AG08396 (cell line): ENCODE data around the gene USP25.
A peak's percentile ranks its signal among the peaks of the same experiment; 100 is the strongest.
"Not testable (repeated sequence)": the region's sequence is repeated elsewhere in the genome, so short reads cannot be mapped to it uniquely, and the experiment has no call there.

ENCODE experiments used
- DNase-seq: peaks from one replicate; pipeline ENCODE4 v3.0.0; 2012; ENCODE audit warnings: low spot score, mixed read lengths

The USP25 gene

GRCh38 chr21:15731243-15731613, 1.4 kb downstream of the USP25 start:
- peak; percentile 28 for DNase-seq

GRCh38 chr21:15732290-15732995, 2.7 kb downstream of the USP25 start:
- DNase-seq = no peak

GRCh38 chr21:15732996-15733329, 3.2 kb downstream of the USP25 start:
- no peak for DNase-seq

DNA sequence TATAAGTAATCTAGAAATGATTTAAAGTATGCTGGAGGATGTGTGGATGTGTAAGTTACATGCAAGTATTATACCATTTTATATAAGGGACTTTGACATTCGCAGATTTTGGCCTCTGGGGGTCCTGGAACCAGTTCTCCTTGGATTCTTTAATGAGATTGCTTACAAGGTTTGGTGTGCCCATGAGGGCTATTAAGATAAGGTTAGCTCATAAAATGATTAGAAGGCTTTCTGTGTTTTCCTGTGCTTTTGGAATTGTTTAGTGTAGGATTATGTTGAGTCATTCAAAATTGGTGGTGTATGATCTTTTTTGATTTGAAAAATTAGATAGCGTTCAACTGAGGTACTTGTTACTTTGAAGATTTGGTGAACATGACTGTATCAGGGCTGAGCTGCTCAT, 5.6 kb downstream of the USP25 start:
- DNase-seq = no peak

DNA sequence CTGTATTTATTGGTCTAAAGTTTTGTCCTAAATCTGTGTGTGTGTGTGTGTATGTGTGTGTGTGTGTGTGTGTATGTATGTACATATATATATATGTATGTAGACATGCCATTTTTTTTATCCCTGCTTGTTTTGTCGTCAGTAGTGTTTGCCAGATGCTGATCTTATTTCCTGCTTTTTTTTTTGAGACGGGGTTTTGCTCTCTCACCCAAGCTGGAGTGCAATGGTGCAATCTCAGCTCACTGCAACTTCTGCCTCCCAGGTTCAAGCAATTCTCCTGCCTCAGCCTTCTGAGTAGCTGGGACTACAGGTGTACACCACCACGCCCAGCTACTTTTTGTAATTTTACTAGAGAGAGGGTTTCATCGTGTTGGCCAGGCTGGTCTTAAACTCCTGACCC, 6.1 kb downstream of the USP25 start:
- DNase-seq = not testable (repeated sequence)

DNA sequence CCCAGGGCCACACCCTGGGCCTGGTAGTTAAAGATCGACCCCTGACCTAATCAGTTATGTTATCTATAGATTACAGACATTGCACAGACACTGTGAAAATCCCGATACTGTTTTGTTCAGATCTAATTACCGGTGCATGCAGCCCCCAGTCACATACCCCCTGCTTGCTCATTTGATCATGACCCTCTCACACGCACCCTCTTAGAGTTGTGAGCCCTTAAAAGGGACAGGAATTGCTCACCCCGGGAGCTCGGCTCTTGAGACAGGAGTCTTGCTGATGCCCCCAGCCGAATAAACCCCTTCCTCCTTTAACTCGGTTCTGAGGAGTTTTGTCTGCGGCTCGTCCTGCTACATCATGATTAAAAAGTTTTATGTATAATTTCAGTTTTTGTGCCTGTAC, 9.0 kb downstream of the USP25 start:
- not testable (repeated sequence) for DNase-seq

DNA sequence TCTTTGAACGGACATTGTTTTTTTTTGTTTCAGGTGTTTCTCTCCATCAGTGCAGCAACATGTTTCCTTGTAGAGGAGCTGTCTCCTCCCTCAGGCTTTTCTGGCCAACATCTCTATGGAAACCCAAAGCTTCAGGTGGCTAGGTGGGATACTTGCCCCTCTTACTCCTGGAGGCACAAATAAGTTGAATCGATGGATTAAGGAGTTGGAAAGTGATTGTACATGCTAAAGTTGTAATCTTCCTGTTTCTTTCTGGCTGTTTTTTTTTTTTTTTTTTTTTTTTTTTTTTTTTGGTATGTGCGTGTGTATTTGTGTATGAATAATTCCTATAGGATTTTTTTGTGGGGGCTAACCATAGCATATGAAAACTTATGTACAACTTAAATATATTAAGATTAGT, 10.6 kb downstream of the USP25 start:
- no peak for DNase-seq

GRCh38 chr21:15741510-15741909, 11.7 kb downstream of the USP25 start:
- DNase-seq = peak; percentile 32

GRCh38 chr21:15742052-15742670, 12.4 kb downstream of the USP25 start:
- no peak for DNase-seq

GRCh38 chr21:15742694-15743093, 12.9 kb downstream of the USP25 start:
- DNase-seq = no peak

DNA sequence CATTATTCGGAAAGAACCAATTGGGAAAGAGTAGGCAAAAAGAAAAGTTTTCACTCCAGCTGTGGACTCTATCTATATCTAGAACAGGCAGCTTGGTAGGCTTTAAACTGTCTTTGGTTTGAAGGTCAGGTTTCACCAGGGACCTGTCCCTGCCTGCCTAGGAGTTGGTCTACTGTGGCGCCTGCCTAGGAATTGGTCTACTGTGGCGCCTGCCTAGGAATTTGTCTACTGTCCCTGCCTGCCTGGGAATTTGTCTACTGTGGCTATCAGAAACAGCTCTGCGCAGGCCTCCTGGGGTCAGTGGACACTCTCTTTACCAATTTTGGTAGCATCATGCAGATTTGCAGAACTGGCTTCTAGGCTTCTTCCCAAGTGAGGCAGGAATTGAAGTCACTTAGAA, 13.8 kb downstream of the USP25 start:
- DNase-seq = no peak

DNA sequence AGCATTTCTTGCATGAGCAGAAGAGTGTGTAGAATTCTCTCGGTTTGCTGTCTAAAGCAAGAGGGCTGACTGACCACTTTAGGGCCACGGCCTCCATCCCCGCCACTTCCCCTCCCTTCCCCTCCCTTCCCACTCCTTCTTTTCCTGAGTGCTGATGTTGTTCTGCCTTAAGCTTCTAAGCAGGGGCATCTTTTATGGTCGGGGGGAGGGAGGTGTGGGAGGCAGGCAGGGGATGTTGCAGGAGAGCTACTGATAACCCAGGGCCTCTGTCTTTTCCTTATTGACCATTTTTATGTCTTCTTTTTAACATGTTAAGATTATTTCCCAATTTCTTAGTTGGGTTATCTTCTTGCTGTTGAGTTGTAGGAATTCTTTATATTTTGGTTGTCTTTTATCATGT, 15.1 kb downstream of the USP25 start:
- no peak for DNase-seq

DNA sequence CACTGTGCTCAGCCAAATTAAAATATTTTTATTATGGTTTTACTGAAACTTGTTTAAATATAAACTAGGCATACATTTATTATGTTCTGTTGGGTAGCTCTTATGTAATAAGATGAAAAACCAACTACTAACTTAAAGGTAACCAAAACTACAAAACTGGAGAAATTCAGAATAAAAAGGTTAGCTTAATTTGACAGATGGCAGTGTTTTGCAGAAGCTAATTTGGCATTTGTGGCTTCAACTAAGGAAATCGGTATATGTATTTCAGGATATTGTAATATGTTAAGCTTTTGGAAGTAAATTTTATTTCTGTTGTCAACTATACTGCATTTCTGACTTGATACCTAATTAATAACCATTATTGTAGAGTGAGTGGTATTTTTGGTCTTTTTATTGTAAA, 18.8 kb downstream of the USP25 start:
- no peak for DNase-seq

- DNase-seq = no peak
These were observed 19.5 kb downstream of the USP25 start for GRCh38 chr21:15749082-15749860.

GRCh38 chr21:15749861-15750159, 20.0 kb downstream of the USP25 start:
- DNase-seq = no peak

DNA sequence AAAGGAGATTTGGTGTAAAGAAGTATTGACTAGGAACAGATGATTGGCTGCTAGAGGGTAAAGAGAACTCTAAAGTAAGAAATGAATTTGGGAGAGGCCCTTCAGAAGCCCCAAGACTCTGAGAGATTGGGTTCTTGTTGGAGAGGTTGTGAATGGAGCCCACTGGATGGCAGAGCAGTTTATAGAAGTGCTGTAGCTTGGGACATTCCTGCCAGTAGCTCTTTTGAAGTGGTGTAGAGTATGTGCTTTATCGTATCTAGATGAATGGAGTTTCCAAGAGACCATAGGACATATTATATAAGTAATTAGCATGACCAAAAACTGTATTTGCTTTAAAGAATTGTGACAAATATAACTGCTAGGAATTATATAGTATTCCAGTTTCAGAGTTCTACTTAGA, 21.3 kb downstream of the USP25 start:
- no peak for DNase-seq

DNA sequence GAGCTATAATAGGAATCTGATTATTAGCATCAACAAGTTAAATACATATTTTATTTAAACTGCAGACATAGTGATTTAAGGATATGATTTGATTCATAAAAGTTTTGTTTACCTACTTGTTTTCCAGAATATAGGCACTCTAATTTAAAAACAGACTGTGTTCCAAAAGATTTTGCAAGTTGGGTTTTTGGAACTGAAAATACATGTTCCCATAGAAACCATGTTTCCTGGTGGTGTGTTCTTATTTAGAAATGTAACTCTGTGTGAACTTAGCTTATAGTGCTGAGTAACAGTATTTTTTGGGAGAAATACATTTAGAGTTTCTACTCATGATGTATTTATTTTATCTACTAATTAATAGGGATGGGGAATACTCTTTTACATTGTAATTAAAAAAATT, 21.8 kb downstream of the USP25 start:
- DNase-seq = no peak

DNA sequence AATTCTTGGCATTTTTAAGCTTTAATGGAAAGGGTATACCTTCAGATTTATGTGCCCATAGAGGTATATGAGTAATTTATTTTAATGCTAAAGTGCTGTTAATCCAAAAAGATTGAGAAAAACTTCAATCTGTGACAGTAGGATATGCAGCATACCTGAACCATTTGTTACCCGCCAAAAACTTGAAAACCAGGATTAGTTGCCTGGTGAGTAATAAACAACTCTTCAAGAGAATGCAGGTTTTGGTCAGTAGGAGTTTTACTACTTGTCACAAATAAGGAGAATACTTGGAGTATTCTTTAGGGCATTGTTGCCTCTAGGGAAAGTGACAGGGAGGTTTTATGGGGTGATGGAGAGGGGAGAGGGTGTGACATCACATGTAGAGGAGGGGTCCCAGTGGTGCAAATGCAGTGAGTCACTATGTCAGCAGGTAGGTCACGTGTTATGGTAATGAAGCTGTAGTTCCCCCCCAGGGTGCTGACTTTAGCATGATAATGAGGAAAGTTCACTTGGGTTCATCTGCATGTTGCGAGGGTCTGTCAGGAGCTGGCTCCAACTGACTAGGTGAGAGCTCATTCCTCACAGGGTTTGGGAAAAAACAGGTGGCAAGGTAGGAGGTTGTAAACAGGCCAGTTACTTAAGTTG, 23.1 kb downstream of the USP25 start:
- DNase-seq = no peak

- no peak for DNase-seq
These were observed 24.0 kb downstream of the USP25 start for GRCh38 chr21:15753741-15754140.

DNA sequence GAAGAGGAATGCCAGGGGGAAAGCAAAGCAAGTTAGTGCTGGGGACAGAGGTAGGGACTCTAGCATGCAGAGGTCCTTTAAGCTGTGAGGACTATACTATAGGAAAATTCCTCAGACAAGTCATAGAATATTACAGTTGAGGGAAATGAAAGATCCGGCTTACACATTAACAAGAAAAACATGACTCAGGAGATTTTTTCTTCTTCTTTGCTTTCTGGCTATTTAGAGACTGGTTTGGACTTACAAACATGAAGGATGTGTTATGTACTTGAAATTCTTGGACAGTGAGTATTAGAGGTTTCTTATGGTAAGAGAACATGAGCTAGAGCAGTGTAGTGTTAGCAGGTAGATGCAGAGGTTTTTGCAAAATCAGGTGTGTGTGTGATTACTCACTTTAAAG, 24.9 kb downstream of the USP25 start:
- DNase-seq = no peak

- no peak for DNase-seq
These were observed 25.3 kb downstream of the USP25 start for GRCh38 chr21:15755125-15755524.

GRCh38 chr21:15759469-15759868, 29.7 kb downstream of the USP25 start:
- DNase-seq = no peak

GRCh38 chr21:15761507-15762100, 31.8 kb downstream of the USP25 start:
- no peak for DNase-seq
